ENCODE data around the gene LGALS7. TPM values are rescaled to one million over a fixed set of nuclear protein-coding genes. Genes with fewer than 3 reads are reported as not detected.

Gene LGALS7
- total RNA-seq, 1 donor from 2014 or later = not detected

GRCh38 chr19:38736413-38737280 lies 36.7 kb downstream of the LGALS7 start:
- H3K4me3 Mint-ChIP-seq (ENCODE audit: low read depth) = no peak overlapping the region
- H3K4me1 Mint-ChIP-seq (ENCODE audit: low read depth) = peaks cover 3% of the 10 kb centered on the region
- H3K36me3 Mint-ChIP-seq (ENCODE audit: insufficient read depth) = peaks cover 10% of the 10 kb centered on the region
- H3K9me3 Mint-ChIP-seq (ENCODE audit: low read depth) = no peaks in the 10 kb centered on the region
- no peak overlapping the region for H3K27ac Mint-ChIP-seq
- peak; percentile 48 for DNase-seq (ENCODE audit: low spot score, unreplicated experiment)
- peaks cover 13% of the 10 kb centered on the region for H3K27me3 Mint-ChIP-seq
- no peak for TF ChIP-seq CTCF (IDR thresholded peaks at IDR 0.05; ENCODE audit: unreplicated experiment)

- Mint-ChIP-seq H3K27ac (no peak overlapping the region), H3K9me3 (ENCODE audit: low read depth) (no peaks in the 10 kb centered on the region), H3K4me1 (ENCODE audit: low read depth) (peaks cover 3% of the 10 kb centered on the region), H3K36me3 (ENCODE audit: insufficient read depth) (peaks cover 11% of the 10 kb centered on the region), H3K4me3 (ENCODE audit: low read depth) (no peak overlapping the region), H3K27me3 (peaks cover 13% of the 10 kb centered on the region)
- no peak for TF ChIP-seq CTCF (IDR thresholded peaks at IDR 0.05; ENCODE audit: unreplicated experiment)
- no peak for DNase-seq (ENCODE audit: low spot score, unreplicated experiment)
Measured at GRCh38 chr19:38736036-38736412, 37.3 kb downstream of the LGALS7 start.

GRCh38 chr19:38735257-38735686 lies 38.0 kb downstream of the LGALS7 start:
- H3K4me1 Mint-ChIP-seq (ENCODE audit: low read depth) = peaks cover 3% of the 10 kb centered on the region

GRCh38 chr19:38734426-38735256 lies 38.7 kb downstream of the LGALS7 start:
- Mint-ChIP-seq H3K27me3 (peaks cover 13% of the 10 kb centered on the region), H3K27ac (peak overlapping the region; percentile 86), H3K4me3 (ENCODE audit: low read depth) (peak overlapping the region; percentile 64), H3K9me3 (ENCODE audit: low read depth) (no peaks in the 10 kb centered on the region), H3K4me1 (ENCODE audit: low read depth) (peaks cover 3% of the 10 kb centered on the region), H3K36me3 (ENCODE audit: insufficient read depth) (peaks cover 20% of the 10 kb centered on the region)
- no peak for TF ChIP-seq CTCF (IDR thresholded peaks at IDR 0.05; ENCODE audit: unreplicated experiment)
- no peak for DNase-seq (ENCODE audit: low spot score, unreplicated experiment)

More at GRCh38 chr19:38735257-38735686, 38.0 kb downstream of the LGALS7 start:
- no peak for TF ChIP-seq CTCF (IDR thresholded peaks at IDR 0.05; ENCODE audit: unreplicated experiment)
- H3K9me3 Mint-ChIP-seq (ENCODE audit: low read depth) = no peaks in the 10 kb centered on the region
- DNase-seq (ENCODE audit: low spot score, unreplicated experiment) = peak; percentile 42
- peaks cover 15% of the 10 kb centered on the region for H3K36me3 Mint-ChIP-seq (ENCODE audit: insufficient read depth)
- H3K27ac Mint-ChIP-seq = peak overlapping the region; percentile 86
- peaks cover 13% of the 10 kb centered on the region for H3K27me3 Mint-ChIP-seq
- peak overlapping the region; percentile 64 for H3K4me3 Mint-ChIP-seq (ENCODE audit: low read depth)

- no peak for TF ChIP-seq CTCF (IDR thresholded peaks at IDR 0.05; ENCODE audit: unreplicated experiment)
- peaks cover 22% of the 10 kb centered on the region for H3K36me3 Mint-ChIP-seq (ENCODE audit: insufficient read depth)
- H3K27me3 Mint-ChIP-seq = peaks cover 13% of the 10 kb centered on the region
- no peaks in the 10 kb centered on the region for H3K9me3 Mint-ChIP-seq (ENCODE audit: low read depth)
- no peak overlapping the region for H3K27ac Mint-ChIP-seq
- peaks cover 5% of the 10 kb centered on the region for H3K4me1 Mint-ChIP-seq (ENCODE audit: low read depth)
- DNase-seq (ENCODE audit: low spot score, unreplicated experiment) = no peak
- no peak overlapping the region for H3K4me3 Mint-ChIP-seq (ENCODE audit: low read depth)
Measured at GRCh38 chr19:38734176-38734425, 39.2 kb downstream of the LGALS7 start.
